ENCODE data around the gene PSAPL1.

GRCh38 chr4:7457201-7458065 is 22.7 kb upstream of the PSAPL1 start:
- TF ChIP-seq, protein P1, sequence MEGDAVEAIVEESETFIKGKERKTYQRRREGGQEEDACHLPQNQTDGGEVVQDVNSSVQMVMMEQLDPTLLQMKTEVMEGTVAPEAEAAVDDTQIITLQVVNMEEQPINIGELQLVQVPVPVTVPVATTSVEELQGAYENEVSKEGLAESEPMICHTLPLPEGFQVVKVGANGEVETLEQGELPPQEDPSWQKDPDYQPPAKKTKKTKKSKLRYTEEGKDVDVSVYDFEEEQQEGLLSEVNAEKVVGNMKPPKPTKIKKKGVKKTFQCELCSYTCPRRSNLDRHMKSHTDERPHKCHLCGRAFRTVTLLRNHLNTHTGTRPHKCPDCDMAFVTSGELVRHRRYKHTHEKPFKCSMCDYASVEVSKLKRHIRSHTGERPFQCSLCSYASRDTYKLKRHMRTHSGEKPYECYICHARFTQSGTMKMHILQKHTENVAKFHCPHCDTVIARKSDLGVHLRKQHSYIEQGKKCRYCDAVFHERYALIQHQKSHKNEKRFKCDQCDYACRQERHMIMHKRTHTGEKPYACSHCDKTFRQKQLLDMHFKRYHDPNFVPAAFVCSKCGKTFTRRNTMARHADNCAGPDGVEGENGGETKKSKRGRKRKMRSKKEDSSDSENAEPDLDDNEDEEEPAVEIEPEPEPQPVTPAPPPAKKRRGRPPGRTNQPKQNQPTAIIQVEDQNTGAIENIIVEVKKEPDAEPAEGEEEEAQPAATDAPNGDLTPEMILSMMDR (IDR thresholded peaks at IDR 0.05 in 2 of 3, conservative IDR thresholded peaks at IDR 0.05 in 1 of 3; ENCODE audit: borderline replicate concordance in 1 of 3, insufficient read depth in 1 of 3, low read depth in 2 of 3, low read length in 2 of 3): no peak
- TF ChIP-seq POLR2A (IDR thresholded peaks at IDR 0.05; ENCODE audit: borderline replicate concordance, extremely low read depth, insufficient read depth, insufficient read length): no peak
- TF ChIP-seq POLR2AphosphoS5 (IDR thresholded peaks at IDR 0.05; ENCODE audit: low read depth, low read length): no peak
- TF ChIP-seq EZH2phosphoT487 (IDR thresholded peaks at IDR 0.05; ENCODE audit: borderline replicate concordance): no peak
- no peak for TF ChIP-seq RAD21 (IDR thresholded peaks at IDR 0.05; ENCODE audit: low read depth)
- no peak for TF ChIP-seq ATF3 (IDR thresholded peaks at IDR 0.05)
- no peak for TF ChIP-seq REST (IDR thresholded peaks at IDR 0.05; ENCODE audit: low read depth)
- TF ChIP-seq ELF1 (IDR thresholded peaks at IDR 0.05; ENCODE audit: borderline replicate concordance, low read depth): no peak
- no peak for TF ChIP-seq EZH2 (IDR thresholded peaks at IDR 0.05)
- TF ChIP-seq ZNF274 (IDR thresholded peaks at IDR 0.05; ENCODE audit: low read depth, low read length): no peak
- no peak for TF ChIP-seq JUND (IDR thresholded peaks at IDR 0.05)
- TF ChIP-seq, protein P2, sequence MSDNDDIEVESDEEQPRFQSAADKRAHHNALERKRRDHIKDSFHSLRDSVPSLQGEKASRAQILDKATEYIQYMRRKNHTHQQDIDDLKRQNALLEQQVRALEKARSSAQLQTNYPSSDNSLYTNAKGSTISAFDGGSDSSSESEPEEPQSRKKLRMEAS (IDR thresholded peaks at IDR 0.05): no peak
- TF ChIP-seq ZFX (IDR thresholded peaks at IDR 0.05): no peak
